ELF-1 (cell line): ENCODE data around the gene CLRN2.
A peak's percentile ranks its signal among the peaks of the same experiment; 100 is the strongest.

Experiments
- DNase-seq: peaks from one replicate; pipeline ENCODE4 v3.0.0-alpha.2; 2016; ENCODE audit warnings: low read depth, low spot score

CLRN2 gene

GRCh38 chr4:17514865-17515264 lies at the start of gene CLRN2:
TSS of gene CLRN2 (plus strand) at chr4:17515165. CDS start at chr4:17515267, 102 bp downstream.
- no peak for DNase-seq

GRCh38 chr4:17468619-17469221 lies 46.2 kb upstream of the CLRN2 start:
- peak; percentile 23 for DNase-seq

- DNase-seq: no peak
Measured at GRCh38 chr4:17469931-17470674, 44.9 kb upstream of the CLRN2 start.

GRCh38 chr4:17475481-17475880 lies 39.5 kb upstream of the CLRN2 start:
- no peak for DNase-seq

- DNase-seq: no peak
Measured at GRCh38 chr4:17476853-17477252, 38.1 kb upstream of the CLRN2 start.

- DNase-seq: no peak
Measured at GRCh38 chr4:17477774-17478472, 37.0 kb upstream of the CLRN2 start.

- no peak for DNase-seq
Measured at GRCh38 chr4:17480210-17480927, 34.6 kb upstream of the CLRN2 start.

GRCh38 chr4:17480955-17481354 lies 34.0 kb upstream of the CLRN2 start:
- DNase-seq: no peak

- DNase-seq: no peak
Measured at GRCh38 chr4:17482716-17483115, 32.2 kb upstream of the CLRN2 start.

- no peak for DNase-seq
Measured at GRCh38 chr4:17489123-17489522, 25.8 kb upstream of the CLRN2 start.

GRCh38 chr4:17489721-17490120 lies 25.2 kb upstream of the CLRN2 start:
- DNase-seq: no peak

GRCh38 chr4:17490575-17491059 lies 24.3 kb upstream of the CLRN2 start:
- peak; percentile 68 for DNase-seq

- no peak for DNase-seq
Measured at GRCh38 chr4:17491196-17491595, 23.8 kb upstream of the CLRN2 start.

GRCh38 chr4:17492058-17492741 lies 22.8 kb upstream of the CLRN2 start:
- no peak for DNase-seq

GRCh38 chr4:17492876-17493275 lies 22.1 kb upstream of the CLRN2 start:
- DNase-seq: no peak

GRCh38 chr4:17493619-17494018 lies 21.3 kb upstream of the CLRN2 start:
- no peak for DNase-seq

GRCh38 chr4:17494258-17495190 lies 20.4 kb upstream of the CLRN2 start:
- no peak for DNase-seq

GRCh38 chr4:17497890-17498523 lies 17.0 kb upstream of the CLRN2 start:
- DNase-seq: no peak

GRCh38 chr4:17500574-17500973 lies 14.4 kb upstream of the CLRN2 start:
- no peak for DNase-seq

GRCh38 chr4:17502756-17503155 lies 12.2 kb upstream of the CLRN2 start:
- no peak for DNase-seq
